Activated T-helper 17 cell treated with anti-CD3 and anti-CD28 coated beads, Interleukin-2, amount 50 U/mL, for 72 hours (primary cell): ENCODE measurements around the gene LBR. TPM values are rescaled to one million over a fixed set of nuclear protein-coding genes. Genes with fewer than 3 reads are reported as not detected.
A peak's percentile ranks its signal among the peaks of the same experiment; 100 is the strongest.

ENCODE experiments used
- ATAC-seq: fragments of 150-1000 bp; cut with Tn5 transposase; replicated peaks from 2 replicates; pipeline ENCODE4 v1.10.0; 2021; ENCODE audit warnings: mild to moderate bottlenecking, moderate library complexity
- H3K27ac Mint-ChIP-seq: one replicate; pipeline ENCODE4 v1.8.0; 2022; ENCODE audit warnings: mixed read lengths
- H3K27me3 Mint-ChIP-seq: one replicate; pipeline ENCODE4 v1.8.0; 2022; ENCODE audit warnings: mixed read lengths
- H3K36me3 Mint-ChIP-seq: one replicate; pipeline ENCODE4 v1.8.0; 2022; ENCODE audit warnings: low read depth, mild to moderate bottlenecking, mixed read lengths
- H3K4me1 Mint-ChIP-seq: one replicate; pipeline ENCODE4 v1.8.0; 2022; ENCODE audit warnings: mixed read lengths
- H3K4me3 Mint-ChIP-seq: one replicate; pipeline ENCODE4 v1.8.0; 2022; ENCODE audit warnings: mild to moderate bottlenecking, mixed read lengths
- H3K9me3 Mint-ChIP-seq: one replicate; pipeline ENCODE4 v1.8.0; 2022; ENCODE audit warnings: mixed read lengths
- total RNA-seq, 2 donors: library from RNA; stranded (reverse); gene quantifications; one replicate each; pipeline ENCODE4 v1.2.3, GENCODE V29; 2022

The LBR gene
- total RNA-seq, 2 donors from 2014 or later, result 123 to 184 TPM

DNA sequence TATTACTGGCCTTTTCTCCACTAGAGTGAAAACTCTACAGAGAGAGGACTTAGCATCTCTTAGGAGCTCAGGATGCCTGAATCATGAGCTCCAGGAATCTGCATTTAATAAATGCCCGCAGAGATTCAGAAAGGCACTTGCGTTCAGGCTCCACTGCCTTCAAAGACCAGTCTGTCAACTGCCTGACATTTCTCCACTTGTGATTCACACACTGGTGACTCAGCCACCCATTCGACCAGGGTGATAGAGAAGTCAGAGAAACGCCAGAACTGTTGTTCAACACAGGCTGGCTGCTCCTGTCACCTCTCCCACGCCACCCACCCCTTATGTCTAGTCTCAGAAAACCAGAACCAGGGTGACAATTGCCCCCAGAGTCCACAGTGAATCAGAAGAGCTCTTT lies 26.9 kb upstream of the LBR start:
- Mint-ChIP-seq H3K36me3 (no peaks in the 10 kb centered on the region), H3K27ac (peak overlapping the region; percentile 79), H3K4me1 (peaks cover 38% of the 10 kb centered on the region), H3K27me3 (no peaks in the 10 kb centered on the region), H3K9me3 (no peaks in the 10 kb centered on the region), H3K4me3 (peak overlapping the region; percentile 72)
- peak; percentile 96 for ATAC-seq

DNA sequence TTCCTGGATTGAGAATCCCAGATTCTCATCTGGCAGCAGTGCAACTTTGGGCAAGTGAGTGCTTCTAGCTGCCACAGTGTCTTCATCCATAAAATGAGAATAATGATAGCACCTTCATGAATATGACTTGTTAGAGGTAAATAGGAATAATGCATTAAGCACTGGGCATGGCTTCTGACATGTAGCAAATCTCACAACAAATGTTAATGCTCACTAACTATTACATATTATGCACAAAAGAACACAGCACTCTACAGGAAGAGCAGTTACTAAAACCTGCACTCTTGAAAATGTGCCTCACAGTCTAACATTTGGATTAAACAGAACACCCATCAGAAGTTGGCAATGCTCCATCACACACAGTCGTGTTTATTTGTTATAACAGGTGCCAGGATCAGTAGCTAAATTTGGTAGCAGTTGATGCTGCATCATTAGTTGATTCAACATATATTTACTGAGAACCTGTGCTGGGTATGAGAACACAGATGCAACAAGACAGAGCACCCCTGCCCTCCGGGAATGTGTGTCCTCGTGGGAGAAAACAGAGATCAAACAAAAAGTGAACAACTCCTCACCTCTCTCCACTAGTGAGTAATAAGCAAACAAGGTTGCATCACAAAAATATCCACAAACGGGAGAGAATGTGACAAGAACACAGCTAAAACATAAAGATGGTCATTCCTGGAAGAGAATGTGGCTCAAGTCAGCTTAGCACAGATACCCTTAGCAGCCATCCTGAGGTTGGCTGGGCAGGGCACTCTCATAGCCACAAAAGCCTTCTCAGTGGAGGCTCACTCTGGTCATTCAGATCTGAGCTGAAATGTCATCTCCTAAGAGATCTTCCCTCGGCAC lies 26.2 kb upstream of the LBR start:
- peak overlapping the region; percentile 72 for H3K4me3 Mint-ChIP-seq

DNA sequence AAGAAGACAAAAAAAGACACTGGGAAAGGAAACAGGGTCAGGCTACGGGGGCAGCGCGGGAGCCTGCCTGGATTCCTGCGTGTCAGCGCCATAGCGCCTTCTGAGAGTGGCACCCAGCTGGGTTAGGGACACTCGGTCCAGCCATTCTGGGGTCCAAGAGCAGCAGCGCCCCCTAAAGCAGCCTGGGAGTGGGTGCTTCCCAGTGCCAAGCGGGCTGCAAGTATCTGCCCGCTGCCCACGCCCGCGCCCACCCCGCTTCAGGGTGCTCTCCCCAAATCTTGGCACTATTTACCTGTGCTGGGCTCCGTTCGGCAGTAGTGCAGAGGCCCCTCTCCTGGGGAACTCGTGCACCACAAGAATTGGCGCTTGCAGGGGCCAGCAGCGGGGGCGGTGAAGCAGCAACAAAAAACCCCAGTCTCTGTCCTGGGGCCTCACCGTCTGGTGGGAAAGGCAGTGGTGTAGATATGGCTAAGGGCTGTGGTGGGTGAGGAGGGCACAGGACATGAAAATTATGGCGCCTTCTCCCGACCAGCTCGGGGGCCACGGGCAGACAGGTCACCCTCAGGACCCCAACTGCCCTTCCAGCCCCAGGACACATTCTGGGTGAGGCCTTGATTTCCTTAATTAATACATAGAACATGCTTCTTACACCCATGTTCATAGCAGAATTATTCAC lies 24.1 kb upstream of the LBR start:
- H3K27ac Mint-ChIP-seq, result no peak overlapping the region
- peaks cover 28% of the 10 kb centered on the region for H3K4me1 Mint-ChIP-seq
- H3K9me3 Mint-ChIP-seq, result no peaks in the 10 kb centered on the region
- no peak overlapping the region for H3K4me3 Mint-ChIP-seq
- no peak for ATAC-seq
- H3K27me3 Mint-ChIP-seq, result no peaks in the 10 kb centered on the region
- no peaks in the 10 kb centered on the region for H3K36me3 Mint-ChIP-seq

More for the DNA sequence above, 26.2 kb upstream of the LBR start:
- Mint-ChIP-seq H3K4me1 (peaks cover 33% of the 10 kb centered on the region), H3K27me3 (no peaks in the 10 kb centered on the region), H3K9me3 (no peaks in the 10 kb centered on the region), H3K27ac (peak overlapping the region; percentile 79), H3K36me3 (no peaks in the 10 kb centered on the region)
- ATAC-seq, result peak; percentile 55

- Mint-ChIP-seq H3K4me3 (no peak overlapping the region), H3K9me3 (no peaks in the 10 kb centered on the region), H3K27me3 (no peaks in the 10 kb centered on the region), H3K36me3 (no peaks in the 10 kb centered on the region), H3K4me1 (peaks cover 28% of the 10 kb centered on the region), H3K27ac (peak overlapping the region; percentile 13)
- ATAC-seq, result no peak
Observed at GRCh38 chr1:225451340-225451739, 23.5 kb upstream of the LBR start.

DNA sequence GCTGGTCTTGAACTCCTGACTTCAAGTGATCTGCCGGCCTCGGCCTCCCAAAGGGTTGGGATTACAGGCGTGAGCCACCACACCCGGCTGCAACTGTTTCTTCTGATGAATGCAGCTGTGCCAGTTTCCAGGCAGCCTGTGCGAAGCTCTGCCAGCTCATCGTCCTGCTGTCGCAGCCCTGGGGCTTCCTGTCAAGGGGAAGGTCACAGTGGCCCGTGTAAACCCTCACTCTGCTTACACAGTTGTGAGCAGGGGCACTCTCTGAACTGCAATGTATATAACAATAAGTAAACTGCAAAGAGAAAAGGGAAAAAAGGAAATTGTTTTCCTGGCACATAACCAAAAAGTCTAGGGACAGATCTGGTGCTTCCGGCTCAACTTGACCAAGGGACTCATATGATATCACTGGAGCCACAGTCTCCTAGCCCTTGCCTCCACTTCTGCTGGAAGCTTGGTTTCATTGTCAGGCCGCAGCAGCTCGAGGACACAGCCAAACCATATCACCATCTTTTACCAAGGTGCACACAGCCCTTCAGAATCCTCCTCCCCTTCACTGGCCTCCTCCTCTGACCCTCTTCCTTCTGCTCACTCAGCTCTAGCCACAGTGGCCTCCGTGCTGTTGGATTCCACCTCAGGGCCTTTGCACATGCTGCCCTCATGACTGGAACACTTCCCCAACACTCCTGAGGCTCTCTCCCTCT lies 22.8 kb upstream of the LBR start:
- no peak overlapping the region for H3K4me3 Mint-ChIP-seq
- H3K27me3 Mint-ChIP-seq, result no peaks in the 10 kb centered on the region
- peak overlapping the region; percentile 13 for H3K27ac Mint-ChIP-seq
- H3K9me3 Mint-ChIP-seq, result no peaks in the 10 kb centered on the region
- H3K36me3 Mint-ChIP-seq, result no peaks in the 10 kb centered on the region
- no peak for ATAC-seq
- H3K4me1 Mint-ChIP-seq, result peaks cover 32% of the 10 kb centered on the region

DNA sequence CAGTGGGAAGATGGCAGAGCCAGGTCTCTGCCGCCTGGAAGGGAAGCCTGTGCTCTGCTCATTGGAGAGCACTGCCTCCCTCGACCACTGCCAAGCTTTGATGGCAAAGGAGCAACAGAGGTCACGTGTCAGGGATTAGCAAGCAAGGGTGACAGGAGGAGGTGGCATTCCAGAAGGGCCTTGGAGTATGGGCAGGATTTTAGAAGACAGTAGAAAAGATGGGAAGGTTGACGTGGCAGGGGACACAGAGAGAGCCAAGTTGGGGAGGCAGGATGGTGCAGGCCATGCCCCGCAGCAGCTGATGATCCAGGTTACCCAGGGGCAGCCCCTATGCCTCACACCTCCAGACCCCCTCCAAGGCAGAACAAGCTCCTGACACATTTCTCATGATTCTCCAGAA lies 21.9 kb upstream of the LBR start:
- H3K27me3 Mint-ChIP-seq, result no peaks in the 10 kb centered on the region
- H3K9me3 Mint-ChIP-seq, result no peaks in the 10 kb centered on the region
- no peak overlapping the region for H3K4me3 Mint-ChIP-seq
- peaks cover 4% of the 10 kb centered on the region for H3K36me3 Mint-ChIP-seq
- no peak for ATAC-seq
- peaks cover 34% of the 10 kb centered on the region for H3K4me1 Mint-ChIP-seq
- H3K27ac Mint-ChIP-seq, result no peak overlapping the region

GRCh38 chr1:225449261-225449660 lies 21.4 kb upstream of the LBR start:
- Mint-ChIP-seq H3K9me3 (no peaks in the 10 kb centered on the region), H3K36me3 (peaks cover 5% of the 10 kb centered on the region), H3K27me3 (no peaks in the 10 kb centered on the region), H3K4me3 (no peak overlapping the region), H3K27ac (no peak overlapping the region), H3K4me1 (peaks cover 31% of the 10 kb centered on the region)
- no peak for ATAC-seq

DNA sequence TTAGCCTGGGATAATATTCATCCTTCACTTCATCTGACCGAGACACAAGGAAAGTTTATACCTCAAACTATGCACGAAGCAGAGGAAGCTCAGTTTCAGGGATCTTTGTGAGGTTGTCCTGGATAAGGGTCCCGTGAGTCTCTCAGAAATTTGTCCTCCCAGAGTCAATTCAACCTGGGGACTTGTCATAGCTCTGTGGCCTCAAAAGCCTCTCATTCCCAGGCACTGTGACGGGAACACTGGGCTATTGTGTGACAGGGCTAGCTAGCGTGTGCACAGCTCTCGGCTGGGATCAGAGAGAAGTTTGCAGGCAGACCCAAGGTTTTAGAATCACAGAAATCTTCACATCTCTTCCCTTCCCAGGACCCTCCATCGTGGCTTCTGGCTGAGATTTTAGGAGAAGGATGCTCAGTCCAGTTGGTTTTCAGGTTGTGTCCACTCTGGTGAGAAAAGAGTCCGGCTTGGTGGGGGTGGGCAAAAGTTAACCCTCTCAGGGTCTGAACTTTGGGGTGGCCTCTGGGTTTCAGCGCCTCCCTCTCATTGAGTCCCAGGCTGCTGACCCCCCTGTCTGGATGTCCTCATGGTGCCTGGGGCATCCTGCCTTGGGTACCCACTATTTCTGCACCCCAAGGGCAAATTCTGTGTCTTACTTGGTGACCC lies 20.4 kb upstream of the LBR start:
- peaks cover 24% of the 10 kb centered on the region for H3K4me1 Mint-ChIP-seq
- H3K9me3 Mint-ChIP-seq, result no peaks in the 10 kb centered on the region
- no peaks in the 10 kb centered on the region for H3K27me3 Mint-ChIP-seq

DNA sequence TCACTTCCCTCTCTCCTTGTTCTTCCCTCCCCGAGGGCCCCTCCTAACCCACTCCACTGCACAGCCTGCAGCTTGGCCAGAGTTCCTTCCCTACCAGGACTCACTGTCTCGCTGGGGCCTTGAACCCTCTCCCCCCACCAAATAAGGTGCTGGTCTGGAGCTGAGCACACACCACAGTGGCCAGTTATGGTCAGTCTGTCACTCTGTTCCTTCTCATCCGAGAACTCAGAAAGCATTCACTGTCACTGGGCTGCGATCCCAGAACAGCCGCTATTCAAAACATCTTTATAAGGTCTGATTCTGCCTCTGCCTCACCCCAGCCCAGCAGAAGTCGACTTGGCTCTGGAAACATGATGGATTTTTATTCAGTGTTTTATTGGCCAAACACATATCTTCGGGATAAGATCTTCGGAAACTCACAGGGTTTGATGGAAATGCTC lies 19.8 kb upstream of the LBR start:
- no peak overlapping the region for H3K4me3 Mint-ChIP-seq
- no peak overlapping the region for H3K27ac Mint-ChIP-seq
- no peaks in the 10 kb centered on the region for H3K9me3 Mint-ChIP-seq
- H3K36me3 Mint-ChIP-seq, result peaks cover 5% of the 10 kb centered on the region
- peaks cover 28% of the 10 kb centered on the region for H3K4me1 Mint-ChIP-seq
- no peaks in the 10 kb centered on the region for H3K27me3 Mint-ChIP-seq
- ATAC-seq, result no peak

More for the DNA sequence above, 20.4 kb upstream of the LBR start:
- Mint-ChIP-seq H3K4me3 (no peak overlapping the region), H3K36me3 (peaks cover 5% of the 10 kb centered on the region), H3K27ac (no peak overlapping the region)
- no peak for ATAC-seq

- Mint-ChIP-seq H3K27ac (peak overlapping the region; percentile 95), H3K4me3 (no peak overlapping the region), H3K27me3 (no peaks in the 10 kb centered on the region), H3K4me1 (peaks cover 28% of the 10 kb centered on the region), H3K9me3 (no peaks in the 10 kb centered on the region), H3K36me3 (peaks cover 5% of the 10 kb centered on the region)
- ATAC-seq, result no peak
Observed at GRCh38 chr1:225446981-225447615, 19.3 kb upstream of the LBR start.

- Mint-ChIP-seq H3K36me3 (peaks cover 5% of the 10 kb centered on the region), H3K9me3 (no peaks in the 10 kb centered on the region), H3K4me3 (peak overlapping the region; percentile 90), H3K4me1 (peaks cover 28% of the 10 kb centered on the region), H3K27me3 (no peaks in the 10 kb centered on the region), H3K27ac (peak overlapping the region; percentile 95)
- no peak for ATAC-seq
Observed at GRCh38 chr1:225446595-225446960, 18.7 kb upstream of the LBR start.

DNA sequence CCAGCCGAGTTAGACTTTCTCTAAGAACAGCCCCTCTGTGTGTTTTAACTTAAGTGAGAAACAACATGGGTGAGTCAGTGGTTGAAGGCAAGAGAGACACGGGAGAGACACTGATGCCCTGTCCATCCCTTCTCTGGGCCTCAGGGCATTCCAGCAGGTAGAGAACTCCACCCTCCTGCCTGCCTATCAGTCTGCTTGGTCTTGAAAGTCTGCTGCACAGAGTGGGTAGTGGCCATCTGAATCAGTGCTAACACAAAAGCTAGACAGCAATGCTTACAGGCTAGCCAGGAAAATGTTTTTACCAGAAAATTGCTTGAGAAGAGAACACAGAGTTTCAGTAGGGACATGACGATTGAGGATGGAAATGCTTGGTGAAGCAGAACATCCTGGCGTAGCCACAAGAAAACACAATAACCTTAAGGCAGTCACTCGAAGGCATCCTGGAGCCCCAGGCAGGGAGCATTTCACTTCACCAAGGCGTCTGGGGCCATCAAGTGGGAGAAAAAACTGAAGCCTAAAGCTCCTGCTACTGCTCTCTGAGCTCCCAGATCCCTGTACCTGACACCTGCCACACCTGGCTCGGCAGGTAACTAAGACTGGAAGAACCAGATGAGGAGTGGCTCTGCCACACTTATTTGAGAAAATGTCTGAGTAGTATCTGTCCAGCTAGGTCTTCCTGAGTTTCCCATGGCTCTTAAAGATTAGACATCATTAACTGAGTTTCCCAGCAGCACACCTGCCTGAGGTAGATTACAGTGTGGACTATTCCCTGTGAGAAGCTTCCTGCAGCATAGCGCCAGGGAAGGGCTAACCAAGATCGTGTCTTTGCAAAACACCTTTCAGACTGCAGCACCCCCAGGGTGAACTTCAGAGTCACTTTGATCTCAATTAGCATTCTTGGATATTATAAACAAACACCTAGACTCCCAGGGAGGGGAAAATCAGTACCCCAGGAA lies 18.1 kb upstream of the LBR start:
- H3K9me3 Mint-ChIP-seq, result no peaks in the 10 kb centered on the region
- peak; percentile 8 for ATAC-seq
- no peaks in the 10 kb centered on the region for H3K27me3 Mint-ChIP-seq
- peaks cover 5% of the 10 kb centered on the region for H3K36me3 Mint-ChIP-seq
- H3K4me3 Mint-ChIP-seq, result peak overlapping the region; percentile 90
- peaks cover 26% of the 10 kb centered on the region for H3K4me1 Mint-ChIP-seq
- peak overlapping the region; percentile 95 for H3K27ac Mint-ChIP-seq

GRCh38 chr1:225442123-225442505 lies 14.3 kb upstream of the LBR start:
- no peaks in the 10 kb centered on the region for H3K9me3 Mint-ChIP-seq
- H3K4me3 Mint-ChIP-seq, result peak overlapping the region; percentile 68
- peaks cover 5% of the 10 kb centered on the region for H3K36me3 Mint-ChIP-seq
- H3K27me3 Mint-ChIP-seq, result no peaks in the 10 kb centered on the region
- ATAC-seq, result no peak
- H3K4me1 Mint-ChIP-seq, result peaks cover 20% of the 10 kb centered on the region
- peak overlapping the region; percentile 74 for H3K27ac Mint-ChIP-seq
